K562 (cell line): ENCODE data around the gene FAM25A. TPM values are rescaled to one million over a fixed set of nuclear protein-coding genes. Genes with fewer than 3 reads are reported as not detected.

ENCODE experiments used
- ATAC-seq: fragments of 200-7000 bp; cut with Tn5 transposase; 3 replicates; pipeline ENCODE4 v1.9.1; 2020; ENCODE audit warnings: moderate library complexity
- BruUV-seq: library from RNA; stranded (reverse); fragments of 400-500 nt; replicated peaks from 2 replicates; lab custom pipeline; 2021; lab: Mats Ljungman, UMichigan
- CTCF ChIA-PET: fragments of 300-600 bp; formaldehyde crosslinking; extraction: SDS; loops from one replicate; lab custom pipeline; 2021; ENCODE audit warnings: low intra/inter-chr PET ratio; lab: Yijun Ruan, JAX
- POLR2A ChIA-PET: fragments of 300-600, 350-650 bp; sonication (Branson Sonifier 250); formaldehyde crosslinking; extraction: SDS; loops from one replicate; lab custom pipeline; 2021; ENCODE audit warnings: antibody characterized with exemption, inconsistent platforms; lab: Yijun Ruan, JAX
- DNase-seq, 4 experiments: peaks; one replicate each; pipeline versions ENCODE4 v3.0.0 to v3.0.0-alpha.2; 2011 to 2018; ENCODE audit warnings: low spot score in 3 of 4, mixed read lengths in 3 of 4; ENCODE audit errors: extremely low read depth in 1 of 4
- FAIRE-seq: peaks from 2 replicates; lab custom pipeline; 2011; peaks lifted over from hg19 to GRCh38; lab: Jason Lieb, UNC
- H2AFZ ChIP-seq: 2 replicates; pipeline ENCODE4 v1.6.0; 2011; ENCODE audit warnings: low read depth, low read length, control low read depth, inconsistent platforms
- H3K27ac ChIP-seq: fragments of 200-600 bp; 3 replicates; pipeline ENCODE4 v1.8.0; 2011; ENCODE audit warnings: low read depth, mild to moderate bottlenecking, control low read depth, inconsistent platforms, low read length, moderate library complexity, mixed read lengths; ENCODE audit errors: extremely low read depth
- H3K27me3 ChIP-seq, 2 experiments: fragments of 300-600 bp in 1 of 2; 2 replicates in 1 of 2; 3 replicates in 1 of 2; pipeline versions ENCODE4 v1.6.0 to v1.8.0; 2011; ENCODE audit warnings: inconsistent platforms in 2 of 2, low read length in 2 of 2, mild to moderate bottlenecking in 1 of 2, mixed read lengths in 1 of 2, moderate library complexity in 1 of 2; ENCODE audit not compliant: control insufficient read depth in 2 of 2, insufficient read depth in 2 of 2
- H3K36me3 ChIP-seq: fragments of 300-600 bp; 3 replicates; pipeline ENCODE4 v1.8.0; 2011; ENCODE audit warnings: mild to moderate bottlenecking, low read length, inconsistent platforms; ENCODE audit not compliant: control insufficient read depth, insufficient read depth
- H3K4me1 ChIP-seq, 2 experiments: fragments of 200-600 bp in 1 of 2; replicated peaks in 1 of 2; 2 replicates in 1 of 2; 3 replicates in 1 of 2; pipeline versions ENCODE4 v1.5.1 to v1.8.0; 2011; ENCODE audit warnings: inconsistent platforms in 2 of 2, low read length in 2 of 2, mild to moderate bottlenecking in 1 of 2, mixed read lengths in 1 of 2, moderate library complexity in 1 of 2; ENCODE audit not compliant: control insufficient read depth in 2 of 2, insufficient read depth in 2 of 2
- H3K4me2 ChIP-seq: 2 replicates; pipeline ENCODE4 v1.6.1; 2011; ENCODE audit warnings: low read length, control low read depth, inconsistent platforms, mixed read lengths; ENCODE audit not compliant: insufficient read depth
- H3K4me3 ChIP-seq: fragments of 200-600 bp; sonication (generic), shearing (Covaris generic); 2 replicates; pipeline ENCODE4 v1.5.1; 2016; ENCODE audit warnings: control low read depth, inconsistent platforms
- H3K79me2 ChIP-seq: fragments of 200-600 bp; 3 replicates; pipeline ENCODE4 v1.8.0; 2011; ENCODE audit warnings: low read length, inconsistent platforms; ENCODE audit not compliant: control insufficient read depth, insufficient read depth
- H3K9ac ChIP-seq, 2 experiments: 2 replicates each; pipeline versions ENCODE4 v1.6.0 to v1.6.1; 2011; ENCODE audit warnings: low read depth in 2 of 2, low read length in 2 of 2, control low read depth in 1 of 2, inconsistent platforms in 1 of 2, mild to moderate bottlenecking in 1 of 2, mixed read lengths in 1 of 2; ENCODE audit not compliant: insufficient read depth in 1 of 2
- H3K9me1 ChIP-seq: one replicate; pipeline ENCODE4 v1.6.0; 2011; ENCODE audit warnings: inconsistent platforms, mild to moderate bottlenecking, low read length, moderate library complexity; ENCODE audit not compliant: control insufficient read depth, insufficient read depth
- H3K9me3 ChIP-seq: replicated peaks from 2 replicates; pipeline ENCODE4 v1.5.1; 2011; ENCODE audit warnings: low read depth, low read length, inconsistent platforms; ENCODE audit not compliant: control insufficient read depth, insufficient read depth
- H4K20me1 ChIP-seq: replicated peaks from 2 replicates; pipeline ENCODE4 v1.6.1; 2011; ENCODE audit warnings: low read length, inconsistent platforms, mixed read lengths; ENCODE audit not compliant: control insufficient read depth, insufficient read depth
- CTBP1 ChIP-seq: fragments of 450-650 bp; IDR thresholded peaks from 2 replicates; pipeline ENCODE4 v1.6.1; 2016; ENCODE audit warnings: borderline replicate concordance
- GATA2 ChIP-seq: sonication (generic); formaldehyde crosslinking; IDR thresholded peaks from 2 replicates; pipeline ENCODE4 v1.4.0; 2020; ENCODE audit warnings: mild to moderate bottlenecking, missing genetic modification reagents
- HNRNPLL ChIP-seq: fragments of 200-400 bp; formaldehyde crosslinking; IDR thresholded peaks from 2 replicates; pipeline ENCODE4 v1.6.1; 2017; ENCODE audit warnings: low read length, low read depth, mild to moderate bottlenecking; ENCODE audit not compliant: poor library complexity, severe bottlenecking
- JUNB ChIP-seq: fragments of 450-650 bp; formaldehyde crosslinking; conservative IDR thresholded peaks from 2 replicates; pipeline ENCODE4 v1.4.0; 2020; ENCODE audit warnings: mild to moderate bottlenecking
- KDM5B ChIP-seq: fragments of 200-600 bp; sonication (generic); IDR thresholded peaks from 2 replicates; pipeline ENCODE4 v1.6.1; 2012; ENCODE audit warnings: low read depth, mild to moderate bottlenecking, moderate library complexity, low read length, control low read depth, inconsistent platforms; ENCODE audit not compliant: insufficient replicate concordance
- SMARCA4 ChIP-seq: fragments of 450-650 bp; IDR thresholded peaks from 2 replicates; pipeline ENCODE4 v1.6.1; 2016
- SP2 ChIP-seq: IDR thresholded peaks from 2 replicates; pipeline ENCODE4 v1.6.1; 2011; ENCODE audit warnings: mild to moderate bottlenecking, low read depth, low read length, moderate library complexity; ENCODE audit not compliant: poor library complexity, severe bottlenecking; ENCODE audit errors: extremely low read depth
- ZNF316 ChIP-seq: fragments of 450-650 bp; IDR thresholded peaks from 2 replicates; pipeline ENCODE4 v1.6.1; 2016
- WGBS: fragments of 100-300 bp; shearing (Covaris generic); methylation state at CpG from one replicate; pipeline ENCODE4 v1.1.6; 2016; ENCODE audit warnings: low coverage, mixed read lengths; ENCODE audit not compliant: insufficient coverage; ENCODE audit errors: missing lambda C conversion rate; 5-methylcytosine and 5-hydroxymethylcytosine counted together
- in situ Hi-C: fragments of 300-500 bp; cut with MboI; formaldehyde crosslinking; loops from 4 replicates; pipeline ENCODE4 v1.15.0; 2018; ENCODE audit warnings: inconsistent platforms, mixed read lengths
- intact Hi-C: fragments of 100-400 bp; cut with micrococcal nuclease; formaldehyde crosslinking; loops from 2 replicates; pipeline ENCODE4 v1.14.2; 2022
- polyA plus RNA-seq, 8 experiments: library from polyadenylated mRNA; depleted of rRNA in 4 of 8; stranded (reverse) in 5 of 8; unstranded in 3 of 8; fragments of >200 nt; fragmentation: Nextera tagmentation in 2 of 8; fragmentation: Illumina TruSeq in 1 of 8; extraction: Ambion mirVana in 2 of 8; extraction: Trizol in 1 of 8; gene quantifications; 2 replicates each; pipeline versions ENCODE4 v1.2.1 to v1.2.3, GENCODE V29; 2011 to 2014; ENCODE audit warnings: inconsistent platforms in 1 of 8, missing spikeins in 1 of 8
- total RNA-seq, 7 experiments: library from RNA; depleted of rRNA in 6 of 7; stranded (reverse); fragments of >200 nt in 6 of 7; fragmentation: Illumina TruSeq in 2 of 7; extraction: Trizol in 2 of 7; gene quantifications; 2 replicates each; pipeline versions ENCODE4 v1.2.1 to v1.2.3, GENCODE V29; 2011 to 2021; ENCODE audit warnings: low replicate concordance in 1 of 7
- TF ChIP-seq, protein P1 (sequence below): fragments of 200-400 bp; formaldehyde crosslinking; IDR thresholded peaks from 2 replicates; pipeline ENCODE4 v1.6.1; 2017; ENCODE audit warnings: mild to moderate bottlenecking, low read depth, low read length, moderate library complexity
- TF ChIP-seq, protein P2 (sequence below): fragments of 250-450 bp; sonication (Bioruptor Pico); IDR thresholded peaks from 2 replicates; pipeline ENCODE4 v1.8.0; 2021; ENCODE audit warnings: borderline replicate concordance, mild to moderate bottlenecking, moderate library complexity; ENCODE audit not compliant: poor library complexity, severe bottlenecking
- TF ChIP-seq, protein P3 (sequence below), 3 experiments: fragments of 200-800 bp in 1 of 3; sonication (Bioruptor generic) in 1 of 3; sonication (generic) in 1 of 3; formaldehyde crosslinking in 1 of 3; IDR thresholded peaks; 2 replicates each; pipeline versions ENCODE4 v1.6.1 to v1.8.0; 2016 to 2022; ENCODE audit warnings: mild to moderate bottlenecking in 2 of 3, missing compliant biosample characterization in 2 of 3, missing genetic modification characterization in 2 of 3, missing genetic modification reagents in 1 of 3
- TF ChIP-seq, protein P4 (sequence below): fragments of 200-800 bp; sonication (Bioruptor generic); IDR thresholded peaks from 2 replicates; pipeline ENCODE4 v1.6.1; 2016; ENCODE audit warnings: missing genetic modification characterization, missing compliant biosample characterization

The FAM25A gene
- total and polyA plus RNA-seq, 9 of the 15 experiments (the other 6 are each of a cell fraction or from before 2014, with no cell fraction given) = not detected

DNA sequence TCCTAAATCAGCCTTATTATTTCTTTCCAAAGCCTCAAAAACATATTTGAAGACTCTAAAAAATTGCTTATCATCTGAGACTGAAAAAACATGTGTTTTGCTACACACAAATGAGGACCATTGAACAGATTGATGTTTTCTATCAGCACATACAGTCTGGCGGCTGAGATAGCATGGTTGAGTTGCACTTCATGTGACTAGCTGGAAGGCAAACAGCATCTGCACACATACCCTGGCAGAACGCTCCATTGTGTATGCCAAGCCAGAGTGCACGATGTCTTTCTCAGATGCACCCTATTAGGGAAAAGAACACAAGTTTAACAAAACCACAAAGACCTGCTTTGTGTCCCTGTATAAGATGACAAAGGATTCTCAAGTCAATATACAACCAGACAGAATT is 33.0 kb downstream of the FAM25A start:
- ChIA-PET CTCF (no interaction called here), POLR2A (interaction anchor here (0.7 kb wide), 1 partner anchor 102 kb away, joined by 3 read pairs; no protein-coding TSS in a partner anchor)
- H3K36me3 ChIP-seq = peaks cover 74% of the 10 kb centered on the region; the same call in 2 of the 3 replicates
- intact Hi-C loops (no loop called here), in situ Hi-C loops (no loop called here)
- FAIRE-seq = no peak
- H3K4me1 ChIP-seq = no peaks in the 10 kb centered on the region
- no peaks in the 10 kb centered on the region for H3K79me2 ChIP-seq
- no peak overlapping the region for H3K4me2 ChIP-seq
- H3K4me3 ChIP-seq = no peak overlapping the region
- TF ChIP-seq, protein P1, sequence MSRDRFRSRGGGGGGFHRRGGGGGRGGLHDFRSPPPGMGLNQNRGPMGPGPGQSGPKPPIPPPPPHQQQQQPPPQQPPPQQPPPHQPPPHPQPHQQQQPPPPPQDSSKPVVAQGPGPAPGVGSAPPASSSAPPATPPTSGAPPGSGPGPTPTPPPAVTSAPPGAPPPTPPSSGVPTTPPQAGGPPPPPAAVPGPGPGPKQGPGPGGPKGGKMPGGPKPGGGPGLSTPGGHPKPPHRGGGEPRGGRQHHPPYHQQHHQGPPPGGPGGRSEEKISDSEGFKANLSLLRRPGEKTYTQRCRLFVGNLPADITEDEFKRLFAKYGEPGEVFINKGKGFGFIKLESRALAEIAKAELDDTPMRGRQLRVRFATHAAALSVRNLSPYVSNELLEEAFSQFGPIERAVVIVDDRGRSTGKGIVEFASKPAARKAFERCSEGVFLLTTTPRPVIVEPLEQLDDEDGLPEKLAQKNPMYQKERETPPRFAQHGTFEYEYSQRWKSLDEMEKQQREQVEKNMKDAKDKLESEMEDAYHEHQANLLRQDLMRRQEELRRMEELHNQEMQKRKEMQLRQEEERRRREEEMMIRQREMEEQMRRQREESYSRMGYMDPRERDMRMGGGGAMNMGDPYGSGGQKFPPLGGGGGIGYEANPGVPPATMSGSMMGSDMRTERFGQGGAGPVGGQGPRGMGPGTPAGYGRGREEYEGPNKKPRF = no peak
- TF ChIP-seq GATA2 (CRISPR knock-in tag) = no peak
- TF ChIP-seq CTBP1 = no peak
- TF ChIP-seq, protein P2, sequence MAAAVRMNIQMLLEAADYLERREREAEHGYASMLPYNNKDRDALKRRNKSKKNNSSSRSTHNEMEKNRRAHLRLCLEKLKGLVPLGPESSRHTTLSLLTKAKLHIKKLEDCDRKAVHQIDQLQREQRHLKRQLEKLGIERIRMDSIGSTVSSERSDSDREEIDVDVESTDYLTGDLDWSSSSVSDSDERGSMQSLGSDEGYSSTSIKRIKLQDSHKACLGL (CRISPR knock-in tag) = no peak
- TF ChIP-seq JUNB (CRISPR knock-in tag) = no peak
- TF ChIP-seq HNRNPLL = no peak
- no peak for TF ChIP-seq ZNF316
- no peak for TF ChIP-seq SMARCA4
- no peak for TF ChIP-seq SP2
- TF ChIP-seq KDM5B = no peak
- TF ChIP-seq, protein P3, sequence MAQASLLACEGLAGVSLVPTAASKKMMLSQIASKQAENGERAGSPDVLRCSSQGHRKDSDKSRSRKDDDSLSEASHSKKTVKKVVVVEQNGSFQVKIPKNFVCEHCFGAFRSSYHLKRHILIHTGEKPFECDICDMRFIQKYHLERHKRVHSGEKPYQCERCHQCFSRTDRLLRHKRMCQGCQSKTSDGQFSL (CRISPR knock-in tag; IDR thresholded peaks at IDR 0.05) = no peak
- TF ChIP-seq, protein P3 (tag; IDR thresholded peaks at IDR 0.05) = no peak
- TF ChIP-seq, protein P4, sequence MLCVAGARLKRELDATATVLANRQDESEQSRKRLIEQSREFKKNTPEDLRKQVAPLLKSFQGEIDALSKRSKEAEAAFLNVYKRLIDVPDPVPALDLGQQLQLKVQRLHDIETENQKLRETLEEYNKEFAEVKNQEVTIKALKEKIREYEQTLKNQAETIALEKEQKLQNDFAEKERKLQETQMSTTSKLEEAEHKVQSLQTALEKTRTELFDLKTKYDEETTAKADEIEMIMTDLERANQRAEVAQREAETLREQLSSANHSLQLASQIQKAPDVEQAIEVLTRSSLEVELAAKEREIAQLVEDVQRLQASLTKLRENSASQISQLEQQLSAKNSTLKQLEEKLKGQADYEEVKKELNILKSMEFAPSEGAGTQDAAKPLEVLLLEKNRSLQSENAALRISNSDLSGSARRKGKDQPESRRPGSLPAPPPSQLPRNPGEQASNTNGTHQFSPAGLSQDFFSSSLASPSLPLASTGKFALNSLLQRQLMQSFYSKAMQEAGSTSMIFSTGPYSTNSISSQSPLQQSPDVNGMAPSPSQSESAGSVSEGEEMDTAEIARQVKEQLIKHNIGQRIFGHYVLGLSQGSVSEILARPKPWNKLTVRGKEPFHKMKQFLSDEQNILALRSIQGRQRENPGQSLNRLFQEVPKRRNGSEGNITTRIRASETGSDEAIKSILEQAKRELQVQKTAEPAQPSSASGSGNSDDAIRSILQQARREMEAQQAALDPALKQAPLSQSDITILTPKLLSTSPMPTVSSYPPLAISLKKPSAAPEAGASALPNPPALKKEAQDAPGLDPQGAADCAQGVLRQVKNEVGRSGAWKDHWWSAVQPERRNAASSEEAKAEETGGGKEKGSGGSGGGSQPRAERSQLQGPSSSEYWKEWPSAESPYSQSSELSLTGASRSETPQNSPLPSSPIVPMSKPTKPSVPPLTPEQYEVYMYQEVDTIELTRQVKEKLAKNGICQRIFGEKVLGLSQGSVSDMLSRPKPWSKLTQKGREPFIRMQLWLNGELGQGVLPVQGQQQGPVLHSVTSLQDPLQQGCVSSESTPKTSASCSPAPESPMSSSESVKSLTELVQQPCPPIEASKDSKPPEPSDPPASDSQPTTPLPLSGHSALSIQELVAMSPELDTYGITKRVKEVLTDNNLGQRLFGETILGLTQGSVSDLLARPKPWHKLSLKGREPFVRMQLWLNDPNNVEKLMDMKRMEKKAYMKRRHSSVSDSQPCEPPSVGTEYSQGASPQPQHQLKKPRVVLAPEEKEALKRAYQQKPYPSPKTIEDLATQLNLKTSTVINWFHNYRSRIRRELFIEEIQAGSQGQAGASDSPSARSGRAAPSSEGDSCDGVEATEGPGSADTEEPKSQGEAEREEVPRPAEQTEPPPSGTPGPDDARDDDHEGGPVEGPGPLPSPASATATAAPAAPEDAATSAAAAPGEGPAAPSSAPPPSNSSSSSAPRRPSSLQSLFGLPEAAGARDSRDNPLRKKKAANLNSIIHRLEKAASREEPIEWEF (CRISPR knock-in tag) = no peak
- no peak overlapping the region for H3K9ac ChIP-seq
- no peak overlapping the region for H2AFZ ChIP-seq
- H3K9me3 ChIP-seq = no peaks in the 10 kb centered on the region
- no peaks in the 10 kb centered on the region for H3K27me3 ChIP-seq
- no TSS peak for BruUV-seq
- no peak for ATAC-seq
- 91% methylated on average over 3 of the region's 3 CpGs for WGBS
- no peak for DNase-seq
- no peaks in the 10 kb centered on the region for H4K20me1 ChIP-seq
- H3K9me1 ChIP-seq = no peaks in the 10 kb centered on the region
- no peak overlapping the region for H3K27ac ChIP-seq
